Measurements from ENCODE around the gene EIF4H. TPM values are rescaled to one million over a fixed set of nuclear protein-coding genes. Genes with fewer than 3 reads are reported as not detected.
"Not testable (repeated sequence)": the region's sequence is repeated elsewhere in the genome, so short reads cannot be mapped to it uniquely, and the experiment has no call there.

EIF4H gene
- total RNA-seq, 4 donors from 2014 or later = 131 to 172 (median 149) TPM

GRCh38 chr7:74224511-74224832 lies 50.3 kb downstream of the EIF4H start:
- Histone ChIP-seq H3K27ac (no peak overlapping the region), H3K9me3 (no peaks in the 10 kb centered on the region), H3K4me3 (no peak overlapping the region), H3K27me3 (no peaks in the 10 kb centered on the region), H3K4me1 (no peaks in the 10 kb centered on the region), H3K36me3 (no peaks in the 10 kb centered on the region)
- no peak for TF ChIP-seq POLR2A (IDR thresholded peaks at IDR 0.05)
- TF ChIP-seq, protein P1, sequence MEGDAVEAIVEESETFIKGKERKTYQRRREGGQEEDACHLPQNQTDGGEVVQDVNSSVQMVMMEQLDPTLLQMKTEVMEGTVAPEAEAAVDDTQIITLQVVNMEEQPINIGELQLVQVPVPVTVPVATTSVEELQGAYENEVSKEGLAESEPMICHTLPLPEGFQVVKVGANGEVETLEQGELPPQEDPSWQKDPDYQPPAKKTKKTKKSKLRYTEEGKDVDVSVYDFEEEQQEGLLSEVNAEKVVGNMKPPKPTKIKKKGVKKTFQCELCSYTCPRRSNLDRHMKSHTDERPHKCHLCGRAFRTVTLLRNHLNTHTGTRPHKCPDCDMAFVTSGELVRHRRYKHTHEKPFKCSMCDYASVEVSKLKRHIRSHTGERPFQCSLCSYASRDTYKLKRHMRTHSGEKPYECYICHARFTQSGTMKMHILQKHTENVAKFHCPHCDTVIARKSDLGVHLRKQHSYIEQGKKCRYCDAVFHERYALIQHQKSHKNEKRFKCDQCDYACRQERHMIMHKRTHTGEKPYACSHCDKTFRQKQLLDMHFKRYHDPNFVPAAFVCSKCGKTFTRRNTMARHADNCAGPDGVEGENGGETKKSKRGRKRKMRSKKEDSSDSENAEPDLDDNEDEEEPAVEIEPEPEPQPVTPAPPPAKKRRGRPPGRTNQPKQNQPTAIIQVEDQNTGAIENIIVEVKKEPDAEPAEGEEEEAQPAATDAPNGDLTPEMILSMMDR (IDR thresholded peaks at IDR 0.05) = no peak
- no peak for DNase-seq

DNA sequence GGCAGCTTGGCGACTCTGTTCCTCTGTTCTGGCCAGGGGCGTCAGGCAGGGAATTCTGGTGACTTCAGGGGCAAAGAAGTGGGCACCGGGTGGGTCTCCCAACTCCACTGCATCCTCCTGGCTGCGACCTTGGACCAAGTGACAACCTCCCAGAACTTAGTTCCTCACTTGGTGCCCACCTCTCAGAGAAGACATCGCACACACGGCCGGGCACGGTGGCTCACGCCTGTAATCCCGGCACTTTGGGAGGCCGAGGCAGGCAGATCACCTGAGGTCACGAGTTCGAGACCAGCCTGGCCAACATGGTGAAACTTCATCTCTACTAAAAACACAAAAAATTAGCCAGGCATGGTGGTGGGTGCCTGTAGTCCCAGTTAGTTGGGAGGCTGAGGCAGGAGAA lies 50.8 kb downstream of the EIF4H start:
- H3K27ac ChIP-seq, H3K4me3 ChIP-seq, H3K4me1 ChIP-seq, DNase-seq, H3K9me3 ChIP-seq, H3K27me3 ChIP-seq, H3K36me3 ChIP-seq: not testable (repeated sequence)

- Histone ChIP-seq H3K27me3 (no peaks in the 10 kb centered on the region), H3K27ac (no peak overlapping the region), H3K4me3 (no peak overlapping the region), H3K36me3 (no peaks in the 10 kb centered on the region), H3K9me3 (no peaks in the 10 kb centered on the region), H3K4me1 (no peaks in the 10 kb centered on the region)
- TF ChIP-seq POLR2A (IDR thresholded peaks at IDR 0.05) = no peak
- TF ChIP-seq, protein P1 (IDR thresholded peaks at IDR 0.05) = no peak
- DNase-seq = no peak
These were observed 51.2 kb downstream of the EIF4H start for GRCh38 chr7:74225400-74225799.

GRCh38 chr7:74226633-74227032 lies 52.5 kb downstream of the EIF4H start:
- H3K36me3 ChIP-seq = peaks cover 0 to 3% (median 0%) of the 10 kb centered on the region in 3 donors
- H3K4me3 ChIP-seq = no peak overlapping the region
- no peaks in the 10 kb centered on the region for H3K4me1 ChIP-seq
- TF ChIP-seq POLR2A (IDR thresholded peaks at IDR 0.05) = no peak
- TF ChIP-seq, protein P1 (IDR thresholded peaks at IDR 0.05) = no peak
- H3K27me3 ChIP-seq = no peaks in the 10 kb centered on the region
- H3K9me3 ChIP-seq = no peaks in the 10 kb centered on the region
- H3K27ac ChIP-seq = peak overlapping the region in 1 of 4 donors; percentile 68
- DNase-seq = no peak

DNA sequence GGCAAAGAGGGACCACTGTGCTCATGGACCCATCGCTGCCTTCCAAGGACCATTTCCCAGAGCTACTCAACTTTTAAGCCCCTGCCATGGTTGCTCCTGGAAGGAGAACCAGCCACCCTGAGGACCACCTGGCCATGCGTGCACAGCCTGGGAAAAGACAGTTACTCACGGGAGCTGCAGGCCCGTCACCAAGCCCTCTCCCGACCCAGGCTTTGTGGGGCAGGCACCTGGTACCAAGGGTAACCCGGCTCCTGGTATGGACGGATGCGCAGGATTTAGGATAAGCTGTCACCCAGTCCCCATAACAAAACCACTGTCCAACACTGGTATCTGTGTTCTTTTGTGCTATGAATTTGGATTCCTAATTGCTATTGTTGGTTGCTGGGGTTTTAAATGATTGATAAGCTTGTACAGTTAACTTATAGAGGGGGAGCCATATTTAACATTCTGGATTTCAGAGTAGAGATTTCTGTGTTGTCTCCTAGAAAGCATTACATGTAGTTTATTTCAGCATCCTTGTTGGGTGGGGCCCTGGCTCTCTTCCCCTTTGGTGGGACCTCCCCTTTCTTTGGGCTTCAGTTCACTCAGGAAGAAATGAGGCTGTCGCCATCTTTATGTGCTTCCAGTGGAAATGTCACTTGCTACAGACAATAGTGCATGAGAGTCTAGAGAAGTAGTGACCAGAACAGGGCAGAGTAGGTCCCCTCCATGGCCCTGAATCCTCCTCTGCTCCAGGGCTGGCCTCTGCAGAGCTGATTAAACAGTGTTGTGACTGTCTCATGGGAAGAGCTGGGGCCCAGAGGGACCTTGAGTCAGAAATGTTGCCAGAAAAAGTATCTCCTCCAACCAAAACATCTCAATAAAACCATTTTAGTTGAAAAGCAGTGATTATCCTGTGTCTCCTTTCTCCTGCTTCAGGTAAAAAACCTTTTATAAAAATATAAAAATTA lies 55.1 kb downstream of the EIF4H start:
- H3K4me3 ChIP-seq = no peak overlapping the region
- no peaks in the 10 kb centered on the region for H3K4me1 ChIP-seq
- no peaks in the 10 kb centered on the region for H3K27me3 ChIP-seq
- no peaks in the 10 kb centered on the region for H3K9me3 ChIP-seq
- TF ChIP-seq, protein P1 (IDR thresholded peaks at IDR 0.05) = no peak
- TF ChIP-seq POLR2A (IDR thresholded peaks at IDR 0.05) = no peak
- no peak for DNase-seq
- H3K36me3 ChIP-seq = peaks cover 0 to 16% (median 0%) of the 10 kb centered on the region in 3 donors
- peak overlapping the region in 1 of 4 donors; percentile 69 for H3K27ac ChIP-seq

GRCh38 chr7:74230446-74231231 lies 56.5 kb downstream of the EIF4H start:
- Histone ChIP-seq H3K27me3 (no peaks in the 10 kb centered on the region), H3K4me1 (no peaks in the 10 kb centered on the region), H3K4me3 (no peak overlapping the region), H3K36me3 (peaks cover 0 to 30% (median 0%) of the 10 kb centered on the region in 3 donors), H3K27ac (peak overlapping the region in 1 of 4 donors; percentile 69), H3K9me3 (no peaks in the 10 kb centered on the region)
- TF ChIP-seq, protein P1 (IDR thresholded peaks at IDR 0.05) = no peak
- no peak for TF ChIP-seq POLR2A (IDR thresholded peaks at IDR 0.05)
- peak in 2 of 3 donors; percentile 62 to 65 for DNase-seq

Measured in Peyer's patch (tissue), 4 donors.